K562 (cell line): ENCODE results near the gene HBG1. TPM values are rescaled to one million over a fixed set of nuclear protein-coding genes. Genes with fewer than 3 reads are reported as not detected.

Source experiments
- ARHGAP35 ChIP-seq: fragments of 450-650 bp; IDR thresholded peaks from 2 replicates; pipeline ENCODE4 v1.6.1; 2018; ENCODE audit not compliant: partially characterized antibody
- CEBPG ChIP-seq, 3 experiments: fragments of 200-800 bp in 1 of 3; sonication (Bioruptor generic) in 1 of 3; sonication (generic) in 1 of 3; formaldehyde crosslinking in 1 of 3; IDR thresholded peaks in 2 of 3; conservative IDR thresholded peaks in 1 of 3; 2 replicates each; pipeline versions ENCODE4 v1.6.1 to v1.8.0; 2016 to 2022; ENCODE audit warnings: missing compliant biosample characterization in 2 of 3, missing genetic modification characterization in 2 of 3, mild to moderate bottlenecking in 1 of 3, missing genetic modification reagents in 1 of 3
- ETV1 ChIP-seq: fragments of 450-650 bp; conservative IDR thresholded peaks from 2 replicates; pipeline ENCODE4 v1.6.1; 2016; ENCODE audit warnings: missing genetic modification characterization, control low read depth, low read depth, missing compliant biosample characterization
- EZH2 ChIP-seq: IDR thresholded peaks from 2 replicates; pipeline ENCODE4 v1.6.1; 2012; ENCODE audit warnings: low read depth, mild to moderate bottlenecking, inconsistent platforms, low read length, borderline replicate concordance
- GATAD2B ChIP-seq: fragments of 450-650 bp; IDR thresholded peaks from 2 replicates; pipeline ENCODE4 v1.6.1; 2017; ENCODE audit warnings: mild to moderate bottlenecking, borderline replicate concordance
- KDM2B ChIP-seq: fragments of 250-450 bp; sonication (Bioruptor Pico); IDR thresholded peaks from 2 replicates; pipeline ENCODE4 v1.8.0; 2021; ENCODE audit warnings: mild to moderate bottlenecking, moderate library complexity
- MTA1 ChIP-seq: fragments of 450-650 bp; IDR thresholded peaks from 2 replicates; pipeline ENCODE4 v1.6.1; 2017; ENCODE audit warnings: borderline replicate concordance
- NR2F6 ChIP-seq: fragments of 450-650 bp; formaldehyde crosslinking; IDR thresholded peaks from 2 replicates; pipeline ENCODE4 v1.4.0; 2020; ENCODE audit warnings: mild to moderate bottlenecking
- RNF2 ChIP-seq: sonication (generic); IDR thresholded peaks from 2 replicates; pipeline ENCODE4 v1.6.1; 2016
- SIN3A ChIP-seq, 2 experiments: fragments of 150-350 bp in 1 of 2; IDR thresholded peaks; 2 replicates each; pipeline ENCODE4 v1.6.1; 2011 to 2016; ENCODE audit warnings: borderline replicate concordance in 2 of 2, low read depth in 2 of 2, low read length in 2 of 2, mild to moderate bottlenecking in 2 of 2, moderate library complexity in 2 of 2; ENCODE audit not compliant: control insufficient read depth in 1 of 2
- TEAD1 ChIP-seq, 2 experiments: fragments of 450-650 bp in 1 of 2; sonication (generic) in 1 of 2; formaldehyde crosslinking; IDR thresholded peaks; 2 replicates each; pipeline versions ENCODE4 v1.4.0 to v1.8.0; 2020 to 2022; ENCODE audit warnings: mild to moderate bottlenecking in 2 of 2, missing genetic modification reagents in 1 of 2
- ZFP36 ChIP-seq: fragments of 150-350 bp; IDR thresholded peaks from 2 replicates; pipeline ENCODE4 v1.6.1; 2018; ENCODE audit warnings: low read length, low read depth; ENCODE audit not compliant: partially characterized antibody
- ZNF639 ChIP-seq, 2 experiments: fragments of 200-800 bp in 1 of 2; sonication (Bioruptor generic) in 1 of 2; sonication (generic) in 1 of 2; formaldehyde crosslinking in 1 of 2; IDR thresholded peaks in 1 of 2; conservative IDR thresholded peaks in 1 of 2; 2 replicates each; pipeline versions ENCODE4 v1.5.0 to v1.6.1; 2016 to 2020; ENCODE audit warnings: missing compliant biosample characterization in 1 of 2, missing genetic modification characterization in 1 of 2, missing genetic modification reagents in 1 of 2
- polyA plus RNA-seq, 8 experiments: library from polyadenylated mRNA; depleted of rRNA in 4 of 8; stranded (reverse) in 5 of 8; unstranded in 3 of 8; fragments of >200 nt; fragmentation: Nextera tagmentation in 2 of 8; fragmentation: Illumina TruSeq in 1 of 8; extraction: Ambion mirVana in 2 of 8; extraction: Trizol in 1 of 8; gene quantifications; 2 replicates each; pipeline versions ENCODE4 v1.2.1 to v1.2.3, GENCODE V29; 2011 to 2014; ENCODE audit warnings: inconsistent platforms in 1 of 8, missing spikeins in 1 of 8
- total RNA-seq, 7 experiments: library from RNA; depleted of rRNA in 6 of 7; stranded (reverse); fragments of >200 nt in 6 of 7; fragmentation: Illumina TruSeq in 2 of 7; extraction: Trizol in 2 of 7; gene quantifications; 2 replicates each; pipeline versions ENCODE4 v1.2.1 to v1.2.3, GENCODE V29; 2011 to 2021; ENCODE audit warnings: low replicate concordance in 1 of 7
- TF ChIP-seq, protein P1 (sequence below): fragments of 200-800 bp; sonication (Bioruptor generic); IDR thresholded peaks from 2 replicates; pipeline ENCODE4 v1.6.1; 2017; ENCODE audit warnings: missing genetic modification characterization, missing compliant biosample characterization
- TF ChIP-seq, protein P2 (sequence below): sonication (generic); formaldehyde crosslinking; IDR thresholded peaks from 2 replicates; pipeline ENCODE4 v1.9.0; 2022; ENCODE audit warnings: mild to moderate bottlenecking, missing genetic modification reagents
- TF ChIP-seq, protein P3 (sequence below): fragments of 250-450 bp; sonication (Bioruptor Pico); IDR thresholded peaks from 2 replicates; pipeline ENCODE4 v1.4.0; 2020; ENCODE audit warnings: mild to moderate bottlenecking

The HBG1 gene
- total and polyA plus RNA-seq, 9 of the 15 experiments (the other 6 are each of a cell fraction or from before 2014, with no cell fraction given) = 1,066 to 16,338 (median 4,898) TPM

GRCh38 chr11:5258543-5259262 lies 9.0 kb upstream of the HBG1 start (continued):
- peak in 1 of 2 experiments; percentile 73; a peak in 2 of 4 replicates for TF ChIP-seq ZNF639 (CRISPR knock-in tag; conservative IDR thresholded peaks at IDR 0.05 in 1 of 2, IDR thresholded peaks at IDR 0.05 in 1 of 2)
- no peak for TF ChIP-seq ARHGAP35
- TF ChIP-seq, protein P1, sequence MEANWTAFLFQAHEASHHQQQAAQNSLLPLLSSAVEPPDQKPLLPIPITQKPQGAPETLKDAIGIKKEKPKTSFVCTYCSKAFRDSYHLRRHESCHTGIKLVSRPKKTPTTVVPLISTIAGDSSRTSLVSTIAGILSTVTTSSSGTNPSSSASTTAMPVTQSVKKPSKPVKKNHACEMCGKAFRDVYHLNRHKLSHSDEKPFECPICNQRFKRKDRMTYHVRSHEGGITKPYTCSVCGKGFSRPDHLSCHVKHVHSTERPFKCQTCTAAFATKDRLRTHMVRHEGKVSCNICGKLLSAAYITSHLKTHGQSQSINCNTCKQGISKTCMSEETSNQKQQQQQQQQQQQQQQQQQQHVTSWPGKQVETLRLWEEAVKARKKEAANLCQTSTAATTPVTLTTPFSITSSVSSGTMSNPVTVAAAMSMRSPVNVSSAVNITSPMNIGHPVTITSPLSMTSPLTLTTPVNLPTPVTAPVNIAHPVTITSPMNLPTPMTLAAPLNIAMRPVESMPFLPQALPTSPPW (CRISPR knock-in tag) = peak; percentile 6; the same call in 1 of the 2 replicates
- TF ChIP-seq RNF2 = peak; percentile 59
- TF ChIP-seq MTA1 = peak; percentile 22; the same call in 1 of the 2 replicates
- TF ChIP-seq ETV1 (tag) = peak; percentile 51; the same call in 1 of the 2 replicates
- no peak for TF ChIP-seq KDM2B (CRISPR knock-in tag)
- no peak for TF ChIP-seq CEBPG (CRISPR knock-in tag; IDR thresholded peaks at IDR 0.05)
- no peak for TF ChIP-seq CEBPG (tag; conservative IDR thresholded peaks at IDR 0.05 in 1 of 2, IDR thresholded peaks at IDR 0.05 in 1 of 2)
- TF ChIP-seq GATAD2B = no peak
- TF ChIP-seq, protein P2, sequence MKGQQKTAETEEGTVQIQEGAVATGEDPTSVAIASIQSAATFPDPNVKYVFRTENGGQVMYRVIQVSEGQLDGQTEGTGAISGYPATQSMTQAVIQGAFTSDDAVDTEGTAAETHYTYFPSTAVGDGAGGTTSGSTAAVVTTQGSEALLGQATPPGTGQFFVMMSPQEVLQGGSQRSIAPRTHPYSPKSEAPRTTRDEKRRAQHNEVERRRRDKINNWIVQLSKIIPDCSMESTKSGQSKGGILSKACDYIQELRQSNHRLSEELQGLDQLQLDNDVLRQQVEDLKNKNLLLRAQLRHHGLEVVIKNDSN (CRISPR knock-in tag) = peak; percentile 92
- no peak for TF ChIP-seq SIN3A (IDR thresholded peaks at IDR 0.05; ENCODE audit: borderline replicate concordance in 2 of 2, control insufficient read depth in 1 of 2, low read depth in 2 of 2, low read length in 2 of 2)
- peak; percentile 43 for TF ChIP-seq ZFP36
- 0 out of 4 replicates have a peak, but pooled peaks of 1 of the 2 experiments have one; percentile 21 for TF ChIP-seq TEAD1 (CRISPR knock-in tag; IDR thresholded peaks at IDR 0.05)
- TF ChIP-seq NR2F6 (CRISPR knock-in tag) = no peak
- TF ChIP-seq EZH2 = no peak
- TF ChIP-seq, protein P3, sequence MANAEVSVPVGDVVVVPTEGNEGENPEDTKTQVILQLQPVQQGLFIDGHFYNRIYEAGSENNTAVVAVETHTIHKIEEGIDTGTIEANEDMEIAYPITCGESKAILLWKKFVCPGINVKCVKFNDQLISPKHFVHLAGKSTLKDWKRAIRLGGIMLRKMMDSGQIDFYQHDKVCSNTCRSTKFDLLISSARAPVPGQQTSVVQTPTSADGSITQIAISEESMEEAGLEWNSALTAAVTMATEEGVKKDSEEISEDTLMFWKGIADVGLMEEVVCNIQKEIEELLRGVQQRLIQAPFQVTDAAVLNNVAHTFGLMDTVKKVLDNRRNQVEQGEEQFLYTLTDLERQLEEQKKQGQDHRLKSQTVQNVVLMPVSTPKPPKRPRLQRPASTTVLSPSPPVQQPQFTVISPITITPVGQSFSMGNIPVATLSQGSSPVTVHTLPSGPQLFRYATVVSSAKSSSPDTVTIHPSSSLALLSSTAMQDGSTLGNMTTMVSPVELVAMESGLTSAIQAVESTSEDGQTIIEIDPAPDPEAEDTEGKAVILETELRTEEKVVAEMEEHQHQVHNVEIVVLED (CRISPR knock-in tag) = peak; percentile 19; the same call in 1 of the 2 replicates
